KMS-11 (cell line): ENCODE data around the gene THSD8.

Experiments
- H2AFZ ChIP-seq: fragments of 200-600 bp; sonication (generic); 2 replicates; pipeline ENCODE4 v1.6.1; 2016; ENCODE audit warnings: antibody characterized with exemption, mixed run types, low read depth
- H3K27ac ChIP-seq: fragments of 200-600 bp; sonication (generic); 2 replicates; pipeline ENCODE4 v1.6.1; 2016; ENCODE audit warnings: mild to moderate bottlenecking, mixed run types
- H3K27me3 ChIP-seq: fragments of 200-600 bp; sonication (generic); 2 replicates; pipeline ENCODE4 v1.6.1; 2017; ENCODE audit warnings: mild to moderate bottlenecking, low read depth, mixed run types, moderate library complexity; ENCODE audit not compliant: insufficient read depth
- H3K36me3 ChIP-seq: fragments of 200-600 bp; sonication (generic); 2 replicates; pipeline ENCODE4 v1.6.1; 2017; ENCODE audit warnings: mild to moderate bottlenecking, mixed run types; ENCODE audit not compliant: insufficient read depth
- H3K4me1 ChIP-seq: fragments of 200-600 bp; sonication (generic); 2 replicates; pipeline ENCODE4 v1.6.1; 2016; ENCODE audit warnings: mild to moderate bottlenecking, low read depth, mixed run types; ENCODE audit not compliant: poor library complexity, severe bottlenecking
- H3K4me2 ChIP-seq: fragments of 200-600 bp; sonication (generic); 2 replicates; pipeline ENCODE4 v1.7.0; 2016; ENCODE audit warnings: mild to moderate bottlenecking, mixed run types
- H3K4me3 ChIP-seq: fragments of 200-600 bp; sonication (generic); IDR thresholded peaks from 2 replicates; pipeline ENCODE4 v1.6.1; 2017; ENCODE audit warnings: low read depth, low read length, mixed read lengths; ENCODE audit not compliant: insufficient read depth
- H3K79me2 ChIP-seq: fragments of 200-600 bp; sonication (generic); 2 replicates; pipeline ENCODE4 v1.6.1; 2016; ENCODE audit warnings: low read depth, mixed run types; ENCODE audit not compliant: insufficient read depth
- H3K9ac ChIP-seq: fragments of 200-600 bp; sonication (generic); 2 replicates; pipeline ENCODE4 v1.6.1; 2016; ENCODE audit warnings: mild to moderate bottlenecking, mixed run types
- H4K20me1 ChIP-seq: fragments of 200-600 bp; sonication (generic); 2 replicates; pipeline ENCODE4 v1.6.1; 2016; ENCODE audit warnings: mild to moderate bottlenecking, mixed run types; ENCODE audit not compliant: insufficient read depth
- TF ChIP-seq, protein P1 (sequence below): fragments of 200-600 bp; sonication (generic); conservative IDR thresholded peaks from 2 replicates; pipeline ENCODE4 v1.6.1; 2017; ENCODE audit warnings: low read depth, mild to moderate bottlenecking, antibody characterized with exemption, low read length, moderate library complexity, mixed read lengths

Gene THSD8

DNA sequence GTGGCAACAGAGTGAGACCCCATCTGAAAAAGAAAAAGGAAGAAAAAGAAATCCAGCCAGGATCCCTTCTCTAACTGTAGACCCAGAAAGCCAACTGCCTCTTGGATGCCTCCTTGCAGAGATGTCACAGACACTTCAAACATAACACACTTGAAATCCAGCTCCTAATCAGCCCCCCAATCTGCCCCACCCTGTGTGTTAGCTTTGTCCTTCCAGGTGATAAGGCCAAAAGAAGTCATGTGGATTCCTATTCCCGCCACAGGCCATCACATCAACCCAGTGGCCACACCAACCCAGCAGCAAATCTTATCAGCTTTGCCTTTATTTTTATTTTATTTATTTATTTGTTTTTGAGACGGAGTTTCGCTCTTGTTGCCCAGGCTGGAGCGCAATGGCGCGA, 42.2 kb upstream of the THSD8 start:
- Histone ChIP-seq H4K20me1 (no peaks in the 10 kb centered on the region), H3K9ac (no peak overlapping the region), H3K4me3 (no peak overlapping the region), H3K27ac (no peak overlapping the region), H3K27me3 (peaks cover 34% of the 10 kb centered on the region; the same call in 1 of the 2 replicates), H2AFZ (no peak overlapping the region), H3K4me1 (no peaks in the 10 kb centered on the region), H3K36me3 (no peaks in the 10 kb centered on the region), H3K79me2 (no peaks in the 10 kb centered on the region), H3K4me2 (no peak overlapping the region)
- TF ChIP-seq, protein P1, sequence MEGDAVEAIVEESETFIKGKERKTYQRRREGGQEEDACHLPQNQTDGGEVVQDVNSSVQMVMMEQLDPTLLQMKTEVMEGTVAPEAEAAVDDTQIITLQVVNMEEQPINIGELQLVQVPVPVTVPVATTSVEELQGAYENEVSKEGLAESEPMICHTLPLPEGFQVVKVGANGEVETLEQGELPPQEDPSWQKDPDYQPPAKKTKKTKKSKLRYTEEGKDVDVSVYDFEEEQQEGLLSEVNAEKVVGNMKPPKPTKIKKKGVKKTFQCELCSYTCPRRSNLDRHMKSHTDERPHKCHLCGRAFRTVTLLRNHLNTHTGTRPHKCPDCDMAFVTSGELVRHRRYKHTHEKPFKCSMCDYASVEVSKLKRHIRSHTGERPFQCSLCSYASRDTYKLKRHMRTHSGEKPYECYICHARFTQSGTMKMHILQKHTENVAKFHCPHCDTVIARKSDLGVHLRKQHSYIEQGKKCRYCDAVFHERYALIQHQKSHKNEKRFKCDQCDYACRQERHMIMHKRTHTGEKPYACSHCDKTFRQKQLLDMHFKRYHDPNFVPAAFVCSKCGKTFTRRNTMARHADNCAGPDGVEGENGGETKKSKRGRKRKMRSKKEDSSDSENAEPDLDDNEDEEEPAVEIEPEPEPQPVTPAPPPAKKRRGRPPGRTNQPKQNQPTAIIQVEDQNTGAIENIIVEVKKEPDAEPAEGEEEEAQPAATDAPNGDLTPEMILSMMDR: no peak

DNA sequence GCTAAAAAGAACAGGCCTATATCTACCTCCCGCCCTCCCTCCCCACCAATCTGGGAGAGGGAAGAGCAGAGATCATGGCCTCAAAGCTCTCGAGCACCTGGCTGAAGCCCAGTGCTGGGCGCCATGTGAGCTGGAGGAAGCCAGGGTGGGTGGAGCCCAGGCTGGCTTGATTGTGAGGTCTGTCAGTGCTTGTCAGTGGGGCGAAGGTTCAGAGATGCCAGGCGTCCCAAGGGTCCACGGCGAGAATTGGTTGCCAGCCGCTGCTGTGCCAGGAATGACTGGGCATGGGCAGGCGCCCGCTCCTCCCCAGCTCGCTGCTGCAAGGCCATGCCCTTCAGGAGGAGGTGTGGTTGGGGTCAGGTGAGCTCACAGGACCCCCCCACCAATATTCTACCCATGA, 38.8 kb upstream of the THSD8 start:
- no peaks in the 10 kb centered on the region for H4K20me1 ChIP-seq
- no peaks in the 10 kb centered on the region for H3K4me1 ChIP-seq
- no peak overlapping the region for H3K4me3 ChIP-seq
- no peak overlapping the region for H3K4me2 ChIP-seq
- TF ChIP-seq, protein P1: no peak
- no peaks in the 10 kb centered on the region for H3K36me3 ChIP-seq
- H3K27me3 ChIP-seq: peaks cover 10% of the 10 kb centered on the region; the same call in 1 of the 2 replicates
- H3K27ac ChIP-seq: no peak overlapping the region
- no peaks in the 10 kb centered on the region for H3K79me2 ChIP-seq
- H2AFZ ChIP-seq: no peak overlapping the region
- H3K9ac ChIP-seq: no peak overlapping the region

DNA sequence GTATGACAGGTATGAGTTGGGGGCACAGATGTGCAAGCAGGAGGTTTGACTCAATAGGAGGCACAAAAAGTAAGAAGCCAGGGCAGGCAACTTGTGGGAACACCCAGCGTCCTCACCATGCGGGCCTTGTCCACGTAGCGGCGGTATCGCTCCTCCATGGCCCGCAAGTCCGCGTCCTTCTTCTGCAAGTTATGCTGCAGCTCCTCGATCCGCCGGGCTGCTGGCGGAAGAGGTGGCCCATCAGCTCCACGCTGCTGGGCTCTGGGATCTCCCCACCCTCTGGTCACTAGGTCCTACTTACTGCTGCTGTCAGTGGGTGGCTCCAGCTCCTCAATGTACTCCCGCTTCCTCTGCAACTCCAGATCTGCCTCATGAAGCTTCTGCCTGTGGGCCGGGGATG, 37.2 kb upstream of the THSD8 start:
- TF ChIP-seq, protein P1: no peak
- no peak overlapping the region for H3K4me2 ChIP-seq

DNA sequence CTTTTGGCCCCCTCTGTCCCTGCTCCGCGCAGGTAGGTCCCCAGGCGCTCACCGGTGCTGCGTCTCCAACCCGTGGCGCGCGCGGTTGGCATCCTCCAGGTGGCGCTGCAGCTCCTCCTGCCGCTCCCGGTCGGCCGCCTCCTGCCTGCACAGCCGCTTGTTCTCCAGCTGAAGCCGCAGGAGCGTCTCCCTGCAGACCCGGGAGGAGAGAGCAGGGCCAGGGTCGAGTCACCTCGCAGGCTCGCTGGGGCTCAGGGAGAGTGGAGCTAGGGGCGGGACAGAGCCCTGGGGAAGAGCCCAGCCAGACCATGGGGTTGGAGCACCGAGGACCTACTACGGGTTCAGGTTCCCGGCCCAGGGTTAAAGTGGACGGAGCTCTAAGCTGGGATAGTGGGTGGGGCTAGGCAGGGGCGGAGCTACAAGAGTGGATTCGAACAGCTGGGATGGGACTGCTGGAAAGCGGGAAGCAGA, 35.8 kb upstream of the THSD8 start:
- no peaks in the 10 kb centered on the region for H3K36me3 ChIP-seq
- H3K4me1 ChIP-seq: no peaks in the 10 kb centered on the region
- peak overlapping the region; percentile 80 for H3K4me2 ChIP-seq
- no peak overlapping the region for H3K9ac ChIP-seq
- no peaks in the 10 kb centered on the region for H3K27me3 ChIP-seq
- H2AFZ ChIP-seq: peak overlapping the region; percentile 61; the same call in 1 of the 2 replicates
- no peak overlapping the region for H3K4me3 ChIP-seq
- no peaks in the 10 kb centered on the region for H3K79me2 ChIP-seq
- H4K20me1 ChIP-seq: no peaks in the 10 kb centered on the region
- TF ChIP-seq, protein P1: peak; percentile 85
- no peak overlapping the region for H3K27ac ChIP-seq

More for the DNA sequence above, 37.2 kb upstream of the THSD8 start:
- Histone ChIP-seq H3K4me1 (no peaks in the 10 kb centered on the region), H2AFZ (no peak overlapping the region), H3K79me2 (no peaks in the 10 kb centered on the region), H4K20me1 (no peaks in the 10 kb centered on the region), H3K9ac (no peak overlapping the region), H3K27me3 (no peaks in the 10 kb centered on the region; the same call in 1 of the 2 replicates), H3K36me3 (no peaks in the 10 kb centered on the region), H3K27ac (no peak overlapping the region), H3K4me3 (no peak overlapping the region)
